PC-3 (cell line): ENCODE data around the gene DAAM2. TPM values are rescaled to one million over a fixed set of nuclear protein-coding genes. Genes with fewer than 3 reads are reported as not detected.

Source experiments
- ATAC-seq: fragments of 200-7000 bp; cut with Tn5 transposase; 2 replicates; pipeline ENCODE4 v1.9.1; 2020; ENCODE audit warnings: mild to moderate bottlenecking, moderate library complexity
- BruUV-seq: library from RNA; stranded (reverse); fragments of 400-500 nt; replicated peaks from 2 replicates; lab custom pipeline; 2021; lab: Mats Ljungman, UMichigan
- CTCF ChIA-PET: fragments of 300-600 bp; sonication (Branson Sonifier 250); formaldehyde crosslinking; loops from one replicate; lab custom pipeline; 2022; ENCODE audit warnings: antibody characterized with exemption; lab: Charles Lee
- POLR2A ChIA-PET: fragments of 300-600 bp; sonication (Branson Sonifier 250); formaldehyde crosslinking; loops from one replicate; lab custom pipeline; 2022; ENCODE audit warnings: antibody characterized with exemption; ENCODE audit not compliant: unreplicated experiment; lab: Charles Lee
- DNase-seq: peaks from one replicate; pipeline ENCODE4 v3.0.0-alpha.2; 2015
- H2AFZ ChIP-seq: fragments of 300-600 bp; sonication (generic); 2 replicates; pipeline ENCODE4 v1.6.0; 2016; ENCODE audit warnings: antibody characterized with exemption, low read length
- H3F3A ChIP-seq: fragments of 300-600 bp; sonication (generic); one replicate; pipeline ENCODE4 v1.6.0; 2017; ENCODE audit warnings: antibody characterized with exemption, low read length, control low read depth, mild to moderate bottlenecking; ENCODE audit not compliant: unreplicated experiment
- H3K27ac ChIP-seq: fragments of 300-600 bp; sonication (generic); 2 replicates; pipeline ENCODE4 v1.5.1; 2016; ENCODE audit warnings: mild to moderate bottlenecking, low read length
- H3K27me3 ChIP-seq: fragments of 300-600 bp; sonication (generic); 2 replicates; pipeline ENCODE4 v1.6.1; 2016; ENCODE audit warnings: low read length, mixed read lengths
- H3K36me3 ChIP-seq: fragments of 300-600 bp; sonication (generic); 2 replicates; pipeline ENCODE4 v1.6.1; 2016; ENCODE audit warnings: low read depth, mixed run types, low read length, mixed read lengths
- H3K4me1 ChIP-seq: fragments of 300-600 bp; sonication (generic); 2 replicates; pipeline ENCODE4 v1.5.1; 2016; ENCODE audit warnings: low read length; ENCODE audit not compliant: insufficient read depth
- H3K4me2 ChIP-seq: fragments of 300-600 bp; sonication (generic); 2 replicates; pipeline ENCODE4 v1.6.0; 2016; ENCODE audit warnings: low read length
- H3K4me3 ChIP-seq: fragments of 300-600 bp; sonication (generic); 2 replicates; pipeline ENCODE4 v1.5.1; 2016; ENCODE audit warnings: mild to moderate bottlenecking, low read length, mixed read lengths
- H3K79me2 ChIP-seq: fragments of 300-600 bp; sonication (generic); 2 replicates; pipeline ENCODE4 v1.6.1; 2017; ENCODE audit warnings: low read length, mixed read lengths
- H3K9ac ChIP-seq: fragments of 300-600 bp; sonication (generic); 2 replicates; pipeline ENCODE4 v1.6.0; 2016; ENCODE audit warnings: mild to moderate bottlenecking, low read length
- H3K9me2 ChIP-seq: fragments of 300-600 bp; sonication (generic); replicated peaks from 2 replicates; pipeline ENCODE4 v1.6.1; 2016; ENCODE audit warnings: mixed run types, low read length, mixed read lengths
- H3K9me3 ChIP-seq: fragments of 300-600 bp; sonication (generic); 2 replicates; pipeline ENCODE4 v1.6.1; 2016; ENCODE audit warnings: low read length, mixed read lengths
- H4K20me1 ChIP-seq: fragments of 300-600 bp; sonication (generic); 2 replicates; pipeline ENCODE4 v1.6.1; 2016; ENCODE audit warnings: low read length, mixed read lengths
- EZH2 ChIP-seq: fragments of 300-600 bp; sonication (generic); IDR thresholded peaks from one replicate; pipeline ENCODE4 v1.6.1; 2017; ENCODE audit warnings: antibody characterized with exemption, mild to moderate bottlenecking, low read length; ENCODE audit not compliant: unreplicated experiment
- EZH2phosphoT487 ChIP-seq: fragments of 300-600 bp; sonication (generic); IDR thresholded peaks from 2 replicates; pipeline ENCODE4 v1.6.1; 2018; ENCODE audit warnings: mild to moderate bottlenecking, antibody characterized with exemption, low read length, borderline replicate concordance
- intact Hi-C: fragments of 100-400 bp; cut with micrococcal nuclease; formaldehyde crosslinking; loops from 2 replicates; pipeline ENCODE4 v1.9.0; 2023
- total RNA-seq: library from RNA; depleted of rRNA; stranded (reverse); fragments of >200 nt; gene quantifications from 2 replicates; pipeline ENCODE4 v1.2.3, GENCODE V29; 2014
- TF ChIP-seq, protein P1 (sequence below): fragments of 300-600 bp; sonication (generic); conservative IDR thresholded peaks from 2 replicates; pipeline ENCODE4 v1.5.1; 2017; ENCODE audit warnings: antibody characterized with exemption, low read depth, mild to moderate bottlenecking, low read length

DAAM2 gene
- total RNA-seq, 1 experiment from 2014 or later = not detected

GRCh38 chr6:39942903-39943580 lies 150.9 kb downstream of the DAAM2 start:
- H3F3A ChIP-seq = no peaks in the 10 kb centered on the region
- BruUV-seq = no TSS peak
- no peak overlapping the region for H3K27ac ChIP-seq
- H3K9me3 ChIP-seq = no peaks in the 10 kb centered on the region
- H3K79me2 ChIP-seq = no peaks in the 10 kb centered on the region
- H3K27me3 ChIP-seq = peaks cover 17% of the 10 kb centered on the region
- H3K4me3 ChIP-seq = no peak overlapping the region
- H3K4me1 ChIP-seq = no peaks in the 10 kb centered on the region
- ChIA-PET CTCF (no interaction called here), POLR2A (interaction anchor here (0.7 kb wide), 1 partner anchor 12 kb away, joined by 3 read pairs; no protein-coding TSS in a partner anchor)
- ATAC-seq (no peak), DNase-seq (no peak)
- H3K9me2 ChIP-seq = no peaks in the 10 kb centered on the region
- no peak overlapping the region for H2AFZ ChIP-seq
- H3K36me3 ChIP-seq = no peaks in the 10 kb centered on the region
- TF ChIP-seq EZH2phosphoT487 = no peak
- TF ChIP-seq, protein P1, sequence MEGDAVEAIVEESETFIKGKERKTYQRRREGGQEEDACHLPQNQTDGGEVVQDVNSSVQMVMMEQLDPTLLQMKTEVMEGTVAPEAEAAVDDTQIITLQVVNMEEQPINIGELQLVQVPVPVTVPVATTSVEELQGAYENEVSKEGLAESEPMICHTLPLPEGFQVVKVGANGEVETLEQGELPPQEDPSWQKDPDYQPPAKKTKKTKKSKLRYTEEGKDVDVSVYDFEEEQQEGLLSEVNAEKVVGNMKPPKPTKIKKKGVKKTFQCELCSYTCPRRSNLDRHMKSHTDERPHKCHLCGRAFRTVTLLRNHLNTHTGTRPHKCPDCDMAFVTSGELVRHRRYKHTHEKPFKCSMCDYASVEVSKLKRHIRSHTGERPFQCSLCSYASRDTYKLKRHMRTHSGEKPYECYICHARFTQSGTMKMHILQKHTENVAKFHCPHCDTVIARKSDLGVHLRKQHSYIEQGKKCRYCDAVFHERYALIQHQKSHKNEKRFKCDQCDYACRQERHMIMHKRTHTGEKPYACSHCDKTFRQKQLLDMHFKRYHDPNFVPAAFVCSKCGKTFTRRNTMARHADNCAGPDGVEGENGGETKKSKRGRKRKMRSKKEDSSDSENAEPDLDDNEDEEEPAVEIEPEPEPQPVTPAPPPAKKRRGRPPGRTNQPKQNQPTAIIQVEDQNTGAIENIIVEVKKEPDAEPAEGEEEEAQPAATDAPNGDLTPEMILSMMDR = no peak
- TF ChIP-seq EZH2 = no peak
- no peak overlapping the region for H3K9ac ChIP-seq
- intact Hi-C loops = no loop called here
- H3K4me2 ChIP-seq = no peak overlapping the region
- no peaks in the 10 kb centered on the region for H4K20me1 ChIP-seq

- Histone ChIP-seq H3K4me3 (no peak overlapping the region), H3K36me3 (no peaks in the 10 kb centered on the region), H3K9ac (no peak overlapping the region), H3K4me2 (no peak overlapping the region), H3K4me1 (no peaks in the 10 kb centered on the region), H3K79me2 (no peaks in the 10 kb centered on the region), H3K9me3 (no peaks in the 10 kb centered on the region), H3F3A (no peaks in the 10 kb centered on the region), H3K9me2 (no peaks in the 10 kb centered on the region), H2AFZ (no peak overlapping the region), H4K20me1 (no peaks in the 10 kb centered on the region), H3K27ac (no peak overlapping the region), H3K27me3 (peaks cover 15% of the 10 kb centered on the region)
- intact Hi-C loops = no loop called here
- ChIA-PET CTCF (no interaction called here), POLR2A (no interaction called here)
- ATAC-seq (no peak), DNase-seq (no peak)
- no TSS peak for BruUV-seq
- TF ChIP-seq EZH2 (no peak), EZH2phosphoT487 (no peak)
- TF ChIP-seq, protein P1 = no peak
Observed at GRCh38 chr6:39945626-39946025, 153.4 kb downstream of the DAAM2 start.

GRCh38 chr6:39947611-39948068 lies 155.5 kb downstream of the DAAM2 start:
- Histone ChIP-seq H3F3A (no peaks in the 10 kb centered on the region), H3K9me2 (no peaks in the 10 kb centered on the region), H3K9ac (no peak overlapping the region), H3K27ac (no peak overlapping the region), H3K9me3 (peaks cover 3% of the 10 kb centered on the region; the same call in 1 of the 2 replicates), H3K4me2 (no peak overlapping the region), H3K79me2 (no peaks in the 10 kb centered on the region), H3K4me1 (no peaks in the 10 kb centered on the region), H3K36me3 (no peaks in the 10 kb centered on the region), H2AFZ (no peak overlapping the region), H4K20me1 (no peaks in the 10 kb centered on the region), H3K27me3 (peaks cover 13% of the 10 kb centered on the region), H3K4me3 (no peak overlapping the region)
- intact Hi-C loops = no loop called here
- BruUV-seq = no TSS peak
- no peak for DNase-seq
- CTCF ChIA-PET = no interaction called here
- ATAC-seq = no peak
- POLR2A ChIA-PET = no interaction called here
- TF ChIP-seq EZH2phosphoT487 (no peak), EZH2 (no peak)
